Right lung (tissue), 5 donors: ENCODE results near the gene TRPM3. TPM values are rescaled to one million over a fixed set of nuclear protein-coding genes. Genes with fewer than 3 reads are reported as not detected.

Source experiments
- DNase-seq, 2 donors: peaks; one replicate each; pipeline ENCODE4 v3.0.0-alpha.2; 2013
- polyA plus RNA-seq, 5 donors: library from polyadenylated mRNA; unstranded; fragments of 120-200 nt; gene quantifications; one replicate each; pipeline versions ENCODE4 v1.2.1 to v1.2.3, GENCODE V29; 2013; ENCODE audit warnings: inconsistent platforms in 1 of 5, low replicate concordance in 1 of 5; ENCODE audit not compliant: insufficient read length in 5 of 5, insufficient read depth in 1 of 5

The TRPM3 gene
- polyA plus RNA-seq, 5 donors: 0.45 to 1.7 (median 1.1) TPM

GRCh38 chr9:70948744-70949143 lies 172.7 kb downstream of the TRPM3 start:
- DNase-seq: no peak

- DNase-seq: no peak
These were observed 173.9 kb downstream of the TRPM3 start for GRCh38 chr9:70947511-70947910.

GRCh38 chr9:70947086-70947485 lies 174.3 kb downstream of the TRPM3 start:
- DNase-seq: no peak

DNA sequence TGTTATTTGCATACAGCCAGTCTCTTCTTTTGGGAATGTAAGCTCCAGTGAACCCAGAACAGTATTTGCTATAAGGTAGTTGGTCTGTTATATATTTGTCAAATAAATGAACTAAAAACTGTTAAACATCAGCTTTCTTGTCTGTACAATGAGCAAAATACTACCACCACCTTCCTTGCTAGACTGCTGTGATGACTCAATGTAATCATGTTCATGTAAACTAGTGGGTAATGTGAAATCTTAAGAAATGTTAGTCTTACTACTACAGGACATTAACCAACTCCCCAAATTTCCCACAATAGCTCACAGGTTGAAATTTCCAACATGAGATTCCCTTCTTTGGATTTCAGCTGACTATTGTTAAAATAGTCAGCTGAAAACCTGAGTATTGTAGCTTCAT lies 176.1 kb downstream of the TRPM3 start:
- DNase-seq: no peak

DNA sequence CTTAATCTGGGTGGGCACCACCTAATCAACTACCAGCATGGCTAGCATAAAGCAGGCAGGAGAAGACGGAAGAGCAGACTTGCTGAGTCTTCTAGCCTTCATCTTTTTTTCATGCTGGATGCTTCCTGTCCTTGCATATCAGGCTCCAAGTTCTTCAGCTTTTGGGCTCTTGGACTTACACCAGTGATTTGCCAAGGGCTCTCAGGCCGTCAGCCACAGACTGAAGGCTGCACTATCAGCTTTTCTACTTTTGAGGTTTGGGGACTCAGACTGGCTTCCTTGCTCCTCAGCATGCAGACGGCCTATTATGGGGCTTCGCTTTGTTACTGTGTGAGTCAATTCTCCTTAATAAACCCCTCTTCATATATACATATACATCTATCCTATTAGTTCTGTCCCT lies 180.2 kb downstream of the TRPM3 start:
- no peak for DNase-seq

- DNase-seq: no peak
These were observed 180.8 kb downstream of the TRPM3 start for GRCh38 chr9:70940605-70941004.

DNA sequence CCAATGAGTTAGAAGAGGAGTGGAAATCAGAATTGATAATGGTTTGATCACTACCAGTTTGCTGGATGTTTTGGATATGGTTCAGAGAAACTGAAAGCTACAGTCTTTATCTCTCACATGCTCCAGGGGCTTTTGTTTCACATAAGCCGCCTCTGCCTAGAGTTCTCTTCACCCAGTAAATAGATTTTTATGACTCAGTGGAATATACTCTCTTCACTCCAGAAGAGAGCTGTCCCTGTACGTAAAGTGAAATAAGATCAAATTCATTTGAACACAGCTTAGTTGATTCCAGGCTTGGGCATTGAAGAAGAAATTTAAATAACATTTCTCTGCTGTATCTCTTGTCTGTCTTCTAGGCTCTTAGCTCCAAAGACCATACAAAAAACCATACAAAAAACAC lies 184.9 kb downstream of the TRPM3 start:
- DNase-seq: no peak

DNA sequence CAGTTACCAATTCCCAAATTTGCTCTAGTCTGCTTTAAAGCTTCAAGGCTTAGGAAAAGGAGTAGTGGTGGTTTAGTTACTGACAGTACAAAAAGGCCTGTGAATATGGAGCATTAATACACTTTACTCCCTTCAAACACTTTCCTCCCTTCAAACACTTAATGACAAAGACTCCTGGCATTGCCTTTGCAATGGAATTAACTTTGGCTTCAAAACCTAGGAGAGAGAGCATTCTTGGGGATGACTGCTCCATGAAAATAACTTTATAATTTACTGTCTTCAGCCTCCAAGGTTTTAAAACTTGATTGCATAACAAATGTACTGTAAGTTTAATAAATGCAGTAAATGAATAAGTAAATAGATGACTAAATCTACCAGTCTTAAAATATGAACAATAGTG lies 185.6 kb downstream of the TRPM3 start:
- DNase-seq: no peak

DNA sequence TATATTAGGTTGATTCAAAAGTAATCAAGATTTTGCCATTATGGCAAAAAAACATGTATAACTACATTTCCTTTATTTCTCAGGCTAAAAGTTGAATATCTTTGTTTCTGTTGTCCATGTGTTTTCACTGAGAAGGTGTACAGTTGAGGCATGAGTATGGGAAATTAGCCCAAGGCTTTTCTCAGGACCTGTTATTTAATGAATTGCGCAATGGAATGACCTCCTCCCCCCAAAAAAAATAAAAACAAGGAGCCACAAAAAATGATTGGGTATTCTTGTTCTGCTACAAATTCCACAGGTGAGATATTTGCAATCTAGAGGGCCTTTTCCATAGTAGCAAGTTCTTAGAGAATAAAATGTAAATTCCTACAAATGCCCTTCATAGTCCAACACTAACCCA lies 186.8 kb downstream of the TRPM3 start:
- no peak for DNase-seq

DNA sequence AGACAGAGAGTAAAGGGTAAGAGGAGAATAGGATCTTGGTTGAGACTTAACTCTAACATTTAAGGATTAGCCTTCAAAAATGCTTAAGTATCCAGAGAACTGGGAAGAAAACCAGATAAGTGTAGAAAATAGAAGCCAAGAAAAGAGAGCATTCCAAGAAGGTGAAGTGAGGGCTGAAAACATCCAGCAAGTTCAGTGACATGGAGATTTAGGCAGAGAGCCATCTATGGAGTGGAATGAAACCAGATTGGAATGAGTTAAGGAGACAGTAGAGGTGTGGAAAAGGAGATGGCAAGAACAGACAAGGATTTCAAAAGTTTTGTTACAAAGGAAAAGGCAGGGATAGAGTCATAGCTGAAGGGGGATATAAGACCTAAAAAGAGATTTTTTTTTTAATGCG lies 188.1 kb downstream of the TRPM3 start:
- DNase-seq: no peak

DNA sequence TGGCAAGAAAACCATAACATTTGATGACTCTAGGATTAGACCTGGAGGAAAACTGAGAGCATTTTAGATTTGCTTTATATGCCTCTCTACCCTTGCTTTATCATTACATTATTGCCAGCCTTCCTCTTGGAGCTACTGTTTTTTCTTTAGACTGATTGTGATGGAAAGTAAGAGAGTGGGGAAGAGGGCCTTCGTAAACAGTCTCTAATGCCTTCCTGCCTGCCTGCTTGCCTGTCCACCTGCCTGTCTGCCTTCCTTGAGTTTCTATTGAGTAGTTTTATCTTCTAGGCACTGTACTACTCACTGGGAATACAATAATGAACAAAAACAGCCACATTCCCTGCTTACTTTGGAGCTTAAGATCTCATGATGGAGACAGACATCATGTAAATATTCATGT lies 189.3 kb downstream of the TRPM3 start:
- no peak for DNase-seq

DNA sequence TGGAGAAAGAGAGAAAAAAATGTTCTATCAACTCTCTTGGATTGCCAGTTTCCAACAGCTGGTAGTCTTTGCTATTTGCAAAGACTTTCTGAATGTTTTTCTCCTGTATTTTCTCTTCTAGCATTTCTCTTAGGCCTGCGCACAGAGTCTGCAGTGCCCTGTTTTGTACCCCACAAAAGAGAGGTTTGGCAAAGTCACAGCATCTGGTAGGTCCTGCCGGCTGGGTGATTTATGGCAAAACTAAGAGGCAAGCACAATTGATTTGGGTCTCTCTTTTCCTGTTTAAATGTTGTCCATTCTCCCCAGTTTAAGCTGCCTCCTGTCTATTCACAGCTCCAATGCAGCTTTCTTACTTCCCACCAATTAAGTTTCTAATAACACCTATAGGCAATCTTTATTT lies 193.9 kb downstream of the TRPM3 start:
- no peak for DNase-seq

GRCh38 chr9:70924895-70925547 lies 196.4 kb downstream of the TRPM3 start:
- DNase-seq: peak; percentile 26 to 32

DNA sequence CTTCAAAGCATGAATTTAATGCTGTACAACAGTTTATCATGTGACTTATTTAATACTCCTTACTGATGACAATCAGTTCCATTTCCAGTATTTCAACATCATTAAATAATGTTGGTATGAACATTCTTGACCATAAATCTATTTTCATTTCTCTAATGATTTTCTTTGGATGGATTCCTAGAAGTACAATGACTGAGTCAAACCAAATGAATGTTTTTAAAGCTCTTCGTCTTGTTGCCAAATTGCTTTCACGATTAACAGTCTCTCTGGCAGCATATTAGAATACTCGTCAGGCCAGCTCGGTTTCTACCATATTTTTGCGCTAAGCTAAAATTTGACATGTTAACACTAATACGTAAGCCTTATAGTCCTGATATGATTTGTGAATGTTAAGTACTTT lies 197.0 kb downstream of the TRPM3 start:
- DNase-seq: no peak

DNA sequence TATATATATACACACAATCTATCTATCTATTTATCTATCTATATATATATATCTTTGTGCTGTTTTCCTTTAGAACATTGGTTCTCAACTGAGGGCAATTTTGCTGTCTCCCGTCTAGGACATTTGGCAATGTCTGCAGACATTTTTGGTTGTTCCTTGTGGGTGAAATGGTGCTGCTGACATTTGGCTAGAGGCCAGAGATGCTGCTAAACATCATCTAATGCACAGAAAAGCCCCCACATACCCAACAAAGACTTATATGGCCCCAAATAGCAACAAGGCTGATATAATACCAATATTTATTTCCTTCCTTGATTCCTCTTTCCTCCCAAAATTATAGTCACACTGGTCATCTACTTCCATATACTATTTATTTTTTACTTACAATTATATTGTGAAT lies 197.5 kb downstream of the TRPM3 start:
- no peak for DNase-seq

- DNase-seq: no peak
These were observed 200.3 kb downstream of the TRPM3 start for GRCh38 chr9:70921136-70921535.

DNA sequence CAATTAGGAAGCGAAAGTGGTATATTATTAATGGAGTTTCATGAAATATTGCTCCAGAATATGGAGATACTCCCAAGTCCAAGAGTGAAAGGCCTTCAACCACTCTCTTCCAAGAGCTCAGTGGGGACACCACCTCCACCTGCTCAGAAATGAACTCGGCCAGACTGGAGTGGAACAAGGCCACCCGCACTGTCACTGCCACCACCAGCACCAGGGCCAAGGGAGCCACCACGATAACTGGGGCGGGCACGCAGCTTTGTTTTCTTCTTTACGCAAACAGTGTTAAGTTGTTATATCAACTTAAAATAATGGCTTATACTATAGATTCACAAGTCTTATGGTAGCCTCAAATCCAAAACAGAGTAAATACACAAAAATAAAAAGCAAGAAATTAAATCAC lies 204.1 kb downstream of the TRPM3 start:
- DNase-seq: no peak

DNA sequence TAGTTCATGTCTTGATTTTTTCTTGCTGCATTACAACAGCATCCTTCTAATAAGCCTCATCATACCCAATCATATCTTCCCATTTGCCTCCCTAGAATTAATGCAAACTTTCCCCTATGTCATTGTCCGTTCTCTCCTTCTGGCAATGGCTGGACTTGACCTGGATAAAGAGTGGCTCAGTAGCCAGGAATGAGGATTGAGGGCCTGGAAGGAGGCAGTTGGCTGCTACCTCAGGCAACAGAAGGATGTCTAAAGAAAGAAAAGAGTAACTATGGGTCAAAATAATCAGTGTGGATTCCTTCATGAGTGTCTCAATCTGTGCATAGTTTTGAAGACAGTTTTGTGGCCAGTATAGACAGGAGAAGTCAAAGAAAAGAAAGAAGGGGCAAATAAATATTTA lies 209.6 kb downstream of the TRPM3 start:
- DNase-seq: no peak

DNA sequence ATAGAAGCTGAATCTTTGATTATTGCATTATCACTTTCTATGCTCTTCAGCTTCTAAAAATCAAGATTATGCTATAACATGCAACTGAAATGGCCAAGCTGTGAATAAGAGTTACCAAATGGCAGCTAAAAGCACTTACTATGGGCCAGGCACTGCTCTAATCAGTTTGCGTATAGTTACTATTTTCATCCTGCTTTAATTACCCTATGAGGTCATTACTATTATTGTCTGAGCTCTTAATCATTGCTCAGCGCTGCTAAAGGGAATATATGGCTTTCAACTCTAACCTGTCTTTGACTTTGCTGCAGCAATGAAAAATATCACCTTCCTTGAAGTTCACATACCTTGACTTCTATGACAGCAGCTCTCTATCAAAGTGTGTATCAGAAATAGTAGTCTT lies 210.8 kb downstream of the TRPM3 start:
- DNase-seq: no peak

GRCh38 chr9:70902692-70903131 lies 218.7 kb downstream of the TRPM3 start:
- no peak for DNase-seq

DNA sequence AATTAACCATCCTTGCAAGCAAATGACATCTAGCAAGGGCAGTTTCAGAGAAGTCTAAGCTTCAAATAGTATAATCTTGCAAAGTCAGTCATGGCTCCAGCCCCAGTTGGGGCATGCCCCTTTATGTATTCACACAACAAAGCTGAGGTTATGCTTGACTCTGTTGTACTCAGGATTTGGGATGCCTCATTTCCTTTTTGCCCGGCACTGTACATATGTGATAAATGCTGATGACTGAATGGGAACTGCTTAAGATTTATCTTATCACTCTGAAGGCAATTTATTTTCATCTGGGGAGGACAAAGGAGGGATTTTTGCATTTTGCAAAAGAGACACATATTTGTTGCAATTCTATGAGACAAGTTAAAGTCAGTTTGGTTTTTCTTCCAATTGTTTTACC lies 219.2 kb downstream of the TRPM3 start:
- DNase-seq: no peak

GRCh38 chr9:70901746-70902145 lies 219.7 kb downstream of the TRPM3 start:
- no peak for DNase-seq

- DNase-seq: no peak
These were observed 220.4 kb downstream of the TRPM3 start for GRCh38 chr9:70901013-70901412.

- no peak for DNase-seq
These were observed 227.8 kb downstream of the TRPM3 start for GRCh38 chr9:70893580-70894122.
